Osteoblast (primary cell): Measurements from ENCODE around the gene RCOR2. TPM values are rescaled to one million over a fixed set of nuclear protein-coding genes. Genes with fewer than 3 reads are reported as not detected.

ENCODE experiments used
- DNase-seq: peaks from one replicate; pipeline ENCODE4 v3.0.0; 2011; ENCODE audit warnings: low spot score, mixed read lengths; ENCODE audit not compliant: insufficient read length; ENCODE audit errors: missing footprints
- H2AFZ ChIP-seq: 2 replicates; pipeline ENCODE4 v1.6.0; 2011; ENCODE audit warnings: mild to moderate bottlenecking, low read length
- H3K27ac ChIP-seq: 2 replicates; pipeline ENCODE4 v1.5.1; 2011; ENCODE audit warnings: mild to moderate bottlenecking, low read depth, low read length, moderate library complexity
- H3K27me3 ChIP-seq: 2 replicates; pipeline ENCODE4 v1.6.0; 2012; ENCODE audit warnings: mild to moderate bottlenecking, control low read depth, inconsistent platforms, low read length, moderate library complexity; ENCODE audit not compliant: insufficient read depth
- H3K36me3 ChIP-seq: 2 replicates; pipeline ENCODE4 v1.5.1; 2011; ENCODE audit warnings: mild to moderate bottlenecking, low read length, control low read depth, moderate library complexity; ENCODE audit not compliant: insufficient read depth
- H3K4me1 ChIP-seq: 2 replicates; pipeline ENCODE4 v1.5.1; 2011; ENCODE audit warnings: mild to moderate bottlenecking, low read length, control low read depth, moderate library complexity; ENCODE audit not compliant: insufficient read depth
- H3K4me2 ChIP-seq: 2 replicates; pipeline ENCODE4 v1.6.0; 2011; ENCODE audit warnings: mild to moderate bottlenecking, low read length; ENCODE audit not compliant: insufficient read depth
- H3K4me3 ChIP-seq: fragments of 200-600 bp; sonication (generic); 3 replicates; pipeline ENCODE4 v1.5.1; 2012; ENCODE audit warnings: mild to moderate bottlenecking, low read length, inconsistent platforms; ENCODE audit not compliant: insufficient read depth
- H3K79me2 ChIP-seq: 2 replicates; pipeline ENCODE4 v1.6.0; 2012; ENCODE audit warnings: mild to moderate bottlenecking, low read length, control low read depth, inconsistent platforms; ENCODE audit not compliant: insufficient read depth
- H3K9me3 ChIP-seq: 2 replicates; pipeline ENCODE4 v1.5.1; 2011; ENCODE audit warnings: low read depth, low read length, control low read depth
- H4K20me1 ChIP-seq: 2 replicates; pipeline ENCODE4 v1.6.0; 2012; ENCODE audit warnings: mild to moderate bottlenecking, low read length, control low read depth; ENCODE audit not compliant: insufficient read depth
- CTCF ChIP-seq: IDR thresholded peaks from 2 replicates; pipeline ENCODE4 v1.5.1; 2011; ENCODE audit warnings: mild to moderate bottlenecking, low read depth, low read length, moderate library complexity; ENCODE audit errors: extremely low read depth
- total RNA-seq: library from RNA; depleted of rRNA; stranded (reverse); fragments of >200 nt; gene quantifications from 2 replicates; pipeline ENCODE4 v1.2.3, GENCODE V29; 2012

RCOR2 gene
- total RNA-seq, 1 donor = under 0.01 TPM

DNA sequence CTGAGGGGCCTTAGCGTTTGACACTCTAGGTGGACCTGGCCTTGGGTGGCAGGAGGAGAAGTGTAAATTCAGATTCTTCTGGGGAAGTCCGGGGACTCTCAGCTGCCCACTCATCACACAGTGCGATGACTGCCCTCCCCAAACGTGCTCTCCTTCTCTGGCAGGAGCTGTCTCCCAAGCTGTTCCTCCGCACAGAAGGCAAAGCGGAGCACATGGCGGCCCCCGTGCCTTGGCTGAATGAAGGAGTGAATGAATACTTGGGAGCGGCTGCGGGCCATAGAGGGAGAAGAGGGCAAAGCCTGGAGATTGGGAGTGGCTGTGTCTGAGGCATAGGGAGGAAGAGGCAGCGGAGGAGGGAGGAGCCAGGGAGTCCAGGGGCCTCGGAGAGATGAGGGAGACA, 14.9 kb upstream of the RCOR2 start:
- Histone ChIP-seq H3K27me3 (no peaks in the 10 kb centered on the region), H3K9me3 (no peaks in the 10 kb centered on the region), H3K4me2 (no peak overlapping the region), H4K20me1 (no peaks in the 10 kb centered on the region), H2AFZ (no peak overlapping the region), H3K4me1 (no peaks in the 10 kb centered on the region), H3K4me3 (no peak overlapping the region), H3K36me3 (no peaks in the 10 kb centered on the region), H3K27ac (no peak overlapping the region), H3K79me2 (no peaks in the 10 kb centered on the region)
- no peak for TF ChIP-seq CTCF
- DNase-seq = peak; percentile 30

- Histone ChIP-seq H4K20me1 (no peaks in the 10 kb centered on the region), H3K9me3 (no peaks in the 10 kb centered on the region), H3K36me3 (no peaks in the 10 kb centered on the region), H3K4me3 (no peak overlapping the region), H2AFZ (peak overlapping the region; percentile 80), H3K27ac (no peak overlapping the region), H3K4me2 (no peak overlapping the region), H3K79me2 (no peaks in the 10 kb centered on the region), H3K27me3 (no peaks in the 10 kb centered on the region), H3K4me1 (no peaks in the 10 kb centered on the region)
- no peak for TF ChIP-seq CTCF
- peak; percentile 62 for DNase-seq
Measured at GRCh38 chr11:63931045-63931444, 14.1 kb upstream of the RCOR2 start.

DNA sequence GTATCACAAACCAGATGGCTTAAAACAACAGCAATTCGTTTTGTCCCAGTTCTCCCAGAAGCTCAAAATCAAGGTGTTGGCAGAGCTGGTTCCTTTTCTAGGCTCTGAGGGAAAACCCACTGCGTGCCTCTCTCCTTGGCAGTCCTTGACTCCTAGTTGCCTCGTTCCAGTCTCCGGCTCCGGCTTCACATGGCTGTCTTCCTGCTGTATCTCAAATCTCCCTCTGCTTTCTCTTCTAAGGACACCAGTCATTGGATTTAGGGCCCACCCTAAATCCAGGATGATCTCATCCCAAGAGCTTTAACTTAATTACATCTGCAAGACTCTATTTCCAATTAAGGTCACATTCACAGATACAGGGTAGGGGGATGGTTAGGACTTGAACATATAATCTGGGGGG, 12.7 kb upstream of the RCOR2 start:
- no peak overlapping the region for H2AFZ ChIP-seq
- H3K27me3 ChIP-seq = no peaks in the 10 kb centered on the region
- TF ChIP-seq CTCF = no peak
- H3K36me3 ChIP-seq = no peaks in the 10 kb centered on the region
- H4K20me1 ChIP-seq = no peaks in the 10 kb centered on the region
- no peak for DNase-seq
- no peaks in the 10 kb centered on the region for H3K79me2 ChIP-seq
- H3K4me3 ChIP-seq = no peak overlapping the region
- H3K4me1 ChIP-seq = no peaks in the 10 kb centered on the region
- no peak overlapping the region for H3K4me2 ChIP-seq
- no peak overlapping the region for H3K27ac ChIP-seq
- no peaks in the 10 kb centered on the region for H3K9me3 ChIP-seq

DNA sequence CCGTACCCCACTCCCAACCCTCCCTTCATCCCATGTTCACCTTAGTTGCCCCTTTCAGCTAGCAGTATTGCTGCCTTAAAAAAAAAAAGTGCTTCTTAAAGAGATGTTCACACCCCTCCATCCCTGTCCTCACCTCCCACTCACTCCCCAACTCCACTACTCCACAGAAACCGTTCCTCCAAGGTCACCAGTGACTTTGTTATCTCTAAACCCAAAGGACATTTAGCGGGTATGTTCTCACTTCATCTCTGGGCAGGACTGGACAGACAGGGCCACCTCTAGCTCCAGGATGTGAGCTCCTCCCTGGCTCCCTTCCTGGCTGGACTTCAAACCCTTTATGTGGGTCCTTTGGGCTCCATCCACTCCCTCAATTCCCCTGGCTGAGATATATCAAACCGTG, 6.4 kb upstream of the RCOR2 start:
- Histone ChIP-seq H3K4me3 (no peak overlapping the region), H3K79me2 (no peaks in the 10 kb centered on the region), H3K4me1 (peaks cover 13% of the 10 kb centered on the region), H3K27ac (no peak overlapping the region), H3K36me3 (no peaks in the 10 kb centered on the region), H2AFZ (no peak overlapping the region), H3K4me2 (no peak overlapping the region), H3K27me3 (no peaks in the 10 kb centered on the region), H3K9me3 (no peaks in the 10 kb centered on the region), H4K20me1 (no peaks in the 10 kb centered on the region)
- no peak for TF ChIP-seq CTCF
- peak; percentile 44 for DNase-seq
